GM23338 (cell line): ENCODE measurements around the gene CYP26B1. TPM values are rescaled to one million over a fixed set of nuclear protein-coding genes. Genes with fewer than 3 reads are reported as not detected.

ENCODE experiments used
- ATAC-seq: fragments of 200-7000 bp; cut with Tn5 transposase; 3 replicates; pipeline ENCODE4 v1.9.1; 2020
- DNase-seq: peaks from one replicate; pipeline ENCODE4 v3.0.0-alpha.2; 2015; ENCODE audit warnings: low spot score
- H2AFZ ChIP-seq: fragments of 200-600 bp; sonication (generic); 2 replicates; pipeline ENCODE4 v1.8.0; 2016; ENCODE audit warnings: antibody characterized with exemption, mild to moderate bottlenecking, moderate library complexity
- H3F3A ChIP-seq: fragments of 200-600 bp; sonication (generic); replicated peaks from 2 replicates; pipeline ENCODE4 v1.8.0; 2017; ENCODE audit warnings: antibody characterized with exemption, mixed run types, low read depth
- H3K27ac ChIP-seq: fragments of 200-600 bp; sonication (generic); 2 replicates; pipeline ENCODE4 v1.6.1; 2016; ENCODE audit warnings: low read depth
- H3K27me3 ChIP-seq: fragments of 200-600 bp; sonication (generic); 2 replicates; pipeline ENCODE4 v1.8.0; 2016; ENCODE audit warnings: mild to moderate bottlenecking, mixed run types, moderate library complexity; ENCODE audit not compliant: insufficient read depth
- H3K36me3 ChIP-seq: fragments of 200-600 bp; sonication (generic); 2 replicates; pipeline ENCODE4 v1.8.0; 2016; ENCODE audit warnings: mild to moderate bottlenecking; ENCODE audit not compliant: insufficient read depth
- H3K4me1 ChIP-seq: fragments of 200-600 bp; sonication (generic); 2 replicates; pipeline ENCODE4 v1.8.0; 2016; ENCODE audit warnings: mild to moderate bottlenecking, moderate library complexity; ENCODE audit not compliant: insufficient read depth
- H3K4me2 ChIP-seq: fragments of 200-600 bp; sonication (generic); 2 replicates; pipeline ENCODE4 v1.7.1; 2017; ENCODE audit warnings: mixed run types
- H3K4me3 ChIP-seq: fragments of 200-600 bp; sonication (generic); 2 replicates; pipeline ENCODE4 v1.6.1; 2016; ENCODE audit warnings: mixed run types
- H3K79me2 ChIP-seq: fragments of 200-600 bp; sonication (generic); replicated peaks from 2 replicates; pipeline ENCODE4 v1.8.0; 2017; ENCODE audit warnings: mild to moderate bottlenecking; ENCODE audit not compliant: insufficient read depth
- H3K9me2 ChIP-seq: fragments of 200-600 bp; sonication (generic); 2 replicates; pipeline ENCODE4 v1.8.0; 2017; ENCODE audit not compliant: insufficient read depth
- H4K20me1 ChIP-seq: fragments of 200-600 bp; sonication (generic); replicated peaks from 2 replicates; pipeline ENCODE4 v1.8.0; 2017; ENCODE audit warnings: mild to moderate bottlenecking; ENCODE audit not compliant: insufficient read depth
- H3K27ac Mint-ChIP-seq: 2 replicates; pipeline ENCODE4 v1.8.0; 2020; ENCODE audit warnings: inconsistent platforms, mild to moderate bottlenecking, moderate library complexity, mixed read lengths
- H3K27me3 Mint-ChIP-seq: 3 replicates; pipeline ENCODE4 v1.8.0; 2022; ENCODE audit warnings: low read depth, mild to moderate bottlenecking, moderate library complexity, mixed read lengths, inconsistent platforms; ENCODE audit not compliant: insufficient read depth, poor library complexity
- H3K36me3 Mint-ChIP-seq: 3 replicates; pipeline ENCODE4 v1.8.0; 2021; ENCODE audit warnings: low read depth, mild to moderate bottlenecking, inconsistent platforms, moderate library complexity, mixed read lengths
- H3K4me1 Mint-ChIP-seq: 3 replicates; pipeline ENCODE4 v1.8.0; 2020; ENCODE audit warnings: mild to moderate bottlenecking, inconsistent platforms, mixed read lengths
- H3K4me3 Mint-ChIP-seq: 3 replicates; pipeline ENCODE4 v1.8.0; 2021; ENCODE audit warnings: moderate library complexity, mild to moderate bottlenecking, inconsistent platforms, mixed read lengths
- H3K9me3 Mint-ChIP-seq: 3 replicates; pipeline ENCODE4 v1.8.0; 2020; ENCODE audit warnings: moderate library complexity, mild to moderate bottlenecking, inconsistent platforms, mixed read lengths
- CREB1 ChIP-seq: fragments of 250-450 bp; sonication (Bioruptor Pico); IDR thresholded peaks from 2 replicates; pipeline ENCODE4 v1.5.0; 2020; ENCODE audit warnings: low read depth, mild to moderate bottlenecking, moderate library complexity
- NANOG ChIP-seq: IDR thresholded peaks from 2 replicates; pipeline ENCODE4 v1.6.1; 2016; ENCODE audit warnings: antibody characterized with exemption, borderline replicate concordance
- ZNF331 ChIP-seq: fragments of 250-450 bp; sonication (Bioruptor Pico); IDR thresholded peaks from 2 replicates; pipeline ENCODE4 v1.5.0; 2020; ENCODE audit warnings: low read depth, mild to moderate bottlenecking, moderate library complexity
- ZNF462 ChIP-seq: fragments of 250-450 bp; sonication (Bioruptor Pico); IDR thresholded peaks from 2 replicates; pipeline ENCODE4 v1.5.0; 2020; ENCODE audit warnings: mild to moderate bottlenecking, moderate library complexity
- polyA plus RNA-seq: library from polyadenylated mRNA; unstranded; fragments of >200 nt; fragmentation: Nextera tagmentation; extraction: Ambion mirVana; gene quantifications from 2 replicates; pipeline ENCODE4 v1.2.1, GENCODE V29; 2016
- total RNA-seq: library from RNA; depleted of rRNA; stranded (reverse); fragments of >200 nt; shearing (Covaris generic); gene quantifications from 2 replicates; pipeline ENCODE4 v1.2.3, GENCODE V29; 2014

CYP26B1 gene
- total and polyA plus RNA-seq, 2 experiments from 2014 or later, result 0.05 to 0.31 TPM

GRCh38 chr2:72162574-72162973 is 14.9 kb upstream of the CYP26B1 start:
- DNase-seq, result no peak

More at GRCh38 chr2:72162574-72162973, 14.9 kb upstream of the CYP26B1 start:
- no peaks in the 10 kb centered on the region for H3K79me2 ChIP-seq
- no peaks in the 10 kb centered on the region for H3K9me2 ChIP-seq
- Mint-ChIP-seq H3K27me3 (no peaks in the 10 kb centered on the region), H3K4me3 (no peak overlapping the region), H3K27ac (no peak overlapping the region), H3K4me1 (no peaks in the 10 kb centered on the region), H3K9me3 (no peaks in the 10 kb centered on the region), H3K36me3 (no peaks in the 10 kb centered on the region)
- H3K36me3 ChIP-seq, result no peaks in the 10 kb centered on the region
- H3K27ac ChIP-seq, result no peak overlapping the region
- no peak for ATAC-seq
- no peaks in the 10 kb centered on the region for H3K4me1 ChIP-seq
- H3K4me2 ChIP-seq, result no peak overlapping the region
- no peaks in the 10 kb centered on the region for H3K27me3 ChIP-seq
- H3K4me3 ChIP-seq, result no peak overlapping the region
- no peaks in the 10 kb centered on the region for H3F3A ChIP-seq
- no peaks in the 10 kb centered on the region for H4K20me1 ChIP-seq
- TF ChIP-seq ZNF462 (CRISPR knock-in tag) (no peak), CREB1 (CRISPR knock-in tag) (no peak), ZNF331 (no peak), NANOG (no peak)
- H2AFZ ChIP-seq, result no peak overlapping the region
